ENCODE results near the gene CCDC146.

CCDC146 gene

GRCh38 chr7:77253151-77253550 lies 130.7 kb downstream of the CCDC146 start:
- no peak for TF ChIP-seq CTCF (IDR thresholded peaks at IDR 0.05; ENCODE audit: low read depth, low read length)
- Histone ChIP-seq H4K20me1 (ENCODE audit: insufficient read depth, low read length) (no peaks in the 10 kb centered on the region), H3K79me2 (ENCODE audit: low read length) (no peaks in the 10 kb centered on the region), H3K9ac (ENCODE audit: low read length) (no peak overlapping the region), H3K4me2 (ENCODE audit: low read length) (no peak overlapping the region), H3K27ac (ENCODE audit: low read length) (no peak overlapping the region), H3K4me1 (ENCODE audit: low read length) (no peaks in the 10 kb centered on the region), H3K9me3 (ENCODE audit: insufficient read depth, low read length) (no peaks in the 10 kb centered on the region), H3K36me3 (replicated peaks; ENCODE audit: low read depth, low read length) (no peaks in the 10 kb centered on the region), H2AFZ (ENCODE audit: low read depth, low read length) (no peak overlapping the region), H3K4me3 (ENCODE audit: low read length) (no peak overlapping the region), H3K27me3 (ENCODE audit: low read depth, low read length) (no peaks in the 10 kb centered on the region)

GRCh38 chr7:77254429-77254828 lies 132.0 kb downstream of the CCDC146 start:
- no peaks in the 10 kb centered on the region for H3K36me3 ChIP-seq (replicated peaks; ENCODE audit: low read depth, low read length)
- no peak overlapping the region for H3K4me2 ChIP-seq (ENCODE audit: low read length)
- no peak overlapping the region for H3K9ac ChIP-seq (ENCODE audit: low read length)
- H4K20me1 ChIP-seq (ENCODE audit: insufficient read depth, low read length) = no peaks in the 10 kb centered on the region
- H3K4me1 ChIP-seq (ENCODE audit: low read length) = no peaks in the 10 kb centered on the region
- TF ChIP-seq EZH2phosphoT487 (IDR thresholded peaks at IDR 0.05; ENCODE audit: low read depth) (no peak), CTCF (IDR thresholded peaks at IDR 0.05; ENCODE audit: low read depth, low read length) (no peak)
- no peak overlapping the region for H3K27ac ChIP-seq (ENCODE audit: low read length)
- no peaks in the 10 kb centered on the region for H3K79me2 ChIP-seq (ENCODE audit: low read length)
- no peak overlapping the region for H3K4me3 ChIP-seq (ENCODE audit: low read length)
- no peaks in the 10 kb centered on the region for H3K27me3 ChIP-seq (ENCODE audit: low read depth, low read length)
- no peak overlapping the region for H2AFZ ChIP-seq (ENCODE audit: low read depth, low read length)
- no peaks in the 10 kb centered on the region for H3K9me3 ChIP-seq (ENCODE audit: insufficient read depth, low read length)

GRCh38 chr7:77254915-77255314 lies 132.5 kb downstream of the CCDC146 start:
- no peak overlapping the region for H3K4me2 ChIP-seq (ENCODE audit: low read length)

GRCh38 chr7:77258014-77258413 lies 135.6 kb downstream of the CCDC146 start:
- H3K4me2 ChIP-seq (ENCODE audit: low read length) = no peak overlapping the region
- H3K27ac ChIP-seq (ENCODE audit: low read length) = no peak overlapping the region
- no peaks in the 10 kb centered on the region for H3K36me3 ChIP-seq (replicated peaks; ENCODE audit: low read depth, low read length)
- H3K4me1 ChIP-seq (ENCODE audit: low read length) = no peaks in the 10 kb centered on the region
- no peak overlapping the region for H3K9ac ChIP-seq (ENCODE audit: low read length)
- H4K20me1 ChIP-seq (ENCODE audit: insufficient read depth, low read length) = no peaks in the 10 kb centered on the region
- no peak overlapping the region for H2AFZ ChIP-seq (ENCODE audit: low read depth, low read length)
- H3K27me3 ChIP-seq (ENCODE audit: low read depth, low read length) = no peaks in the 10 kb centered on the region
- no peak for TF ChIP-seq CTCF (IDR thresholded peaks at IDR 0.05; ENCODE audit: low read depth, low read length)
- no peak overlapping the region for H3K4me3 ChIP-seq (ENCODE audit: low read length)
- no peaks in the 10 kb centered on the region for H3K9me3 ChIP-seq (ENCODE audit: insufficient read depth, low read length)
- no peaks in the 10 kb centered on the region for H3K79me2 ChIP-seq (ENCODE audit: low read length)

More at GRCh38 chr7:77254915-77255314, 132.5 kb downstream of the CCDC146 start:
- H3K9me3 ChIP-seq (ENCODE audit: insufficient read depth, low read length) = no peaks in the 10 kb centered on the region
- H4K20me1 ChIP-seq (ENCODE audit: insufficient read depth, low read length) = no peaks in the 10 kb centered on the region
- no peak overlapping the region for H3K9ac ChIP-seq (ENCODE audit: low read length)
- H2AFZ ChIP-seq (ENCODE audit: low read depth, low read length) = no peak overlapping the region
- H3K36me3 ChIP-seq (replicated peaks; ENCODE audit: low read depth, low read length) = no peaks in the 10 kb centered on the region
- H3K79me2 ChIP-seq (ENCODE audit: low read length) = no peaks in the 10 kb centered on the region
- no peak overlapping the region for H3K27ac ChIP-seq (ENCODE audit: low read length)
- H3K4me3 ChIP-seq (ENCODE audit: low read length) = no peak overlapping the region
- H3K4me1 ChIP-seq (ENCODE audit: low read length) = no peaks in the 10 kb centered on the region
- H3K27me3 ChIP-seq (ENCODE audit: low read depth, low read length) = no peaks in the 10 kb centered on the region
- TF ChIP-seq EZH2phosphoT487 (IDR thresholded peaks at IDR 0.05; ENCODE audit: low read depth) (no peak), CTCF (IDR thresholded peaks at IDR 0.05; ENCODE audit: low read depth, low read length) (no peak)

Data from OCI-LY3 (cell line).